ENCODE data around the gene GNAL. TPM values are rescaled to one million over a fixed set of nuclear protein-coding genes. Genes with fewer than 3 reads are reported as not detected.
"Not testable (repeated sequence)": the region's sequence is repeated elsewhere in the genome, so short reads cannot be mapped to it uniquely, and the experiment has no call there.

GNAL gene
- total RNA-seq, 1 experiment from 2014 or later, result 4.6 TPM

GRCh38 chr18:11714244-11714918 lies 25.3 kb downstream of the GNAL start:
- Histone ChIP-seq H4K20me1 (ENCODE audit: insufficient read depth) (no peaks in the 10 kb centered on the region; the same call in 1 of the 2 replicates), H3K4me2 (ENCODE audit: low read length) (no peak overlapping the region), H3K27me3 (ENCODE audit: insufficient read depth, low read length) (no peaks in the 10 kb centered on the region), H3K9me3 (ENCODE audit: control insufficient read depth in 1 of 2, insufficient read depth in 1 of 2, low read depth in 1 of 2, low read length in 2 of 2) (no peaks in the 10 kb centered on the region), H3K4me3 (replicated peaks in 1 of 2; ENCODE audit: low read depth in 1 of 2, low read length in 2 of 2) (no peak overlapping the region), H3K36me3 (ENCODE audit: control insufficient read depth in 1 of 2, insufficient read depth in 2 of 2, low read length in 2 of 2) (no peaks in the 10 kb centered on the region), H3K4me1 (ENCODE audit: control insufficient read depth in 1 of 2, insufficient read depth in 2 of 2, low read length in 2 of 2) (no peaks in the 10 kb centered on the region), H2AFZ (ENCODE audit: low read depth, low read length, poor library complexity, severe bottlenecking) (no peak overlapping the region), H3K9me2 (ENCODE audit: insufficient read depth) (no peaks in the 10 kb centered on the region), H3K9ac (ENCODE audit: low read length) (no peak overlapping the region), H3K27ac (ENCODE audit: low read depth, low read length) (no peak overlapping the region), H3K79me2 (ENCODE audit: insufficient read depth, low read length) (no peaks in the 10 kb centered on the region)
- DNase-seq (ENCODE audit: low read depth, low spot score) (no peak), ATAC-seq (no peak)
- no TSS peak for BruUV-seq (replicated peaks)
- RAD21 ChIA-PET (ENCODE audit: low non-redundant PET in 1 of 2, low total read pairs in 2 of 2, uncharacterized antibody in 2 of 2, unreplicated experiment in 2 of 2), result no interaction called here
- CTCF ChIA-PET, result no interaction called here
- TF ChIP-seq SIN3A (IDR thresholded peaks at IDR 0.05; ENCODE audit: low read depth), result no peak
- TF ChIP-seq TCF7L2 (IDR thresholded peaks at IDR 0.05; ENCODE audit: borderline replicate concordance, extremely low read depth, insufficient read depth, insufficient read length), result no peak
- TF ChIP-seq, protein P1, sequence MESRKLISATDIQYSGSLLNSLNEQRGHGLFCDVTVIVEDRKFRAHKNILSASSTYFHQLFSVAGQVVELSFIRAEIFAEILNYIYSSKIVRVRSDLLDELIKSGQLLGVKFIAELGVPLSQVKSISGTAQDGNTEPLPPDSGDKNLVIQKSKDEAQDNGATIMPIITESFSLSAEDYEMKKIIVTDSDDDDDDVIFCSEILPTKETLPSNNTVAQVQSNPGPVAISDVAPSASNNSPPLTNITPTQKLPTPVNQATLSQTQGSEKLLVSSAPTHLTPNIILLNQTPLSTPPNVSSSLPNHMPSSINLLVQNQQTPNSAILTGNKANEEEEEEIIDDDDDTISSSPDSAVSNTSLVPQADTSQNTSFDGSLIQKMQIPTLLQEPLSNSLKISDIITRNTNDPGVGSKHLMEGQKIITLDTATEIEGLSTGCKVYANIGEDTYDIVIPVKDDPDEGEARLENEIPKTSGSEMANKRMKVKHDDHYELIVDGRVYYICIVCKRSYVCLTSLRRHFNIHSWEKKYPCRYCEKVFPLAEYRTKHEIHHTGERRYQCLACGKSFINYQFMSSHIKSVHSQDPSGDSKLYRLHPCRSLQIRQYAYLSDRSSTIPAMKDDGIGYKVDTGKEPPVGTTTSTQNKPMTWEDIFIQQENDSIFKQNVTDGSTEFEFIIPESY (IDR thresholded peaks at IDR 0.05; ENCODE audit: extremely low read depth, insufficient replicate concordance, low read length), result no peak
- no peak for TF ChIP-seq EZH2 (IDR thresholded peaks at IDR 0.05)
- no peak for TF ChIP-seq ELF1 (IDR thresholded peaks at IDR 0.05; ENCODE audit: borderline replicate concordance, low read depth)
- no peak for TF ChIP-seq RAD21 (IDR thresholded peaks at IDR 0.05; ENCODE audit: low read depth)
- no peak for TF ChIP-seq YY1 (IDR thresholded peaks at IDR 0.05; ENCODE audit: extremely low read depth, insufficient replicate concordance, low read depth, low read length)
- no peak for TF ChIP-seq ZNF274 (IDR thresholded peaks at IDR 0.05; ENCODE audit: low read depth, low read length)
- TF ChIP-seq JUND (IDR thresholded peaks at IDR 0.05), result no peak
- TF ChIP-seq CEBPB (IDR thresholded peaks at IDR 0.05; ENCODE audit: low read depth), result no peak
- POLR2A ChIA-PET, result no interaction called here
- intact Hi-C loops (cut with micrococcal nuclease), result no loop called here

- DNase-seq (ENCODE audit: low read depth, low spot score); intact Hi-C loops (cut with micrococcal nuclease); ATAC-seq; H3K79me2 ChIP-seq (ENCODE audit: insufficient read depth, low read length); H3K9me2 ChIP-seq (ENCODE audit: insufficient read depth); POLR2A ChIA-PET; RAD21 ChIA-PET (ENCODE audit: low non-redundant PET in 1 of 2, low total read pairs in 2 of 2, uncharacterized antibody in 2 of 2, unreplicated experiment in 2 of 2); BruUV-seq (replicated peaks); H3K36me3 ChIP-seq (ENCODE audit: control insufficient read depth in 1 of 2, insufficient read depth in 2 of 2, low read length in 2 of 2); H2AFZ ChIP-seq (ENCODE audit: low read depth, low read length, poor library complexity, severe bottlenecking); H3K4me1 ChIP-seq (ENCODE audit: control insufficient read depth in 1 of 2, insufficient read depth in 2 of 2, low read length in 2 of 2); H3K27ac ChIP-seq (ENCODE audit: low read depth, low read length); CTCF ChIA-PET; H3K9me3 ChIP-seq (ENCODE audit: control insufficient read depth in 1 of 2, insufficient read depth in 1 of 2, low read depth in 1 of 2, low read length in 2 of 2); H3K4me3 ChIP-seq (replicated peaks in 1 of 2; ENCODE audit: low read depth in 1 of 2, low read length in 2 of 2); H3K9ac ChIP-seq (ENCODE audit: low read length); H3K27me3 ChIP-seq (ENCODE audit: insufficient read depth, low read length); H4K20me1 ChIP-seq (ENCODE audit: insufficient read depth); H3K4me2 ChIP-seq (ENCODE audit: low read length): not testable (repeated sequence)
Measured at GRCh38 chr18:11716767-11717315, 27.8 kb downstream of the GNAL start.

Data from HCT116 (cell line).